IPS-15b (cell line): ENCODE data around the gene SEC22C.

Experiments
- H3K27me3 ChIP-seq: one replicate; pipeline ENCODE4 v1.6.1; 2013; ENCODE audit warnings: low read length; ENCODE audit not compliant: control insufficient read depth, insufficient read depth
- H3K36me3 ChIP-seq: one replicate; pipeline ENCODE4 v1.6.1; 2013; ENCODE audit warnings: low read length; ENCODE audit not compliant: control insufficient read depth, insufficient read depth
- H3K4me1 ChIP-seq: one replicate; pipeline ENCODE4 v1.6.1; 2013; ENCODE audit warnings: mild to moderate bottlenecking, low read length; ENCODE audit not compliant: control insufficient read depth, insufficient read depth
- H3K4me3 ChIP-seq: one replicate; pipeline ENCODE4 v1.5.1; 2013; ENCODE audit warnings: low read depth, low read length
- H3K9ac ChIP-seq: one replicate; pipeline ENCODE4 v1.6.1; 2013; ENCODE audit warnings: low read depth, mild to moderate bottlenecking, low read length
- H3K9me3 ChIP-seq: one replicate; pipeline ENCODE4 v1.6.1; 2013; ENCODE audit warnings: mild to moderate bottlenecking, low read length; ENCODE audit not compliant: control insufficient read depth, insufficient read depth

The SEC22C gene

DNA sequence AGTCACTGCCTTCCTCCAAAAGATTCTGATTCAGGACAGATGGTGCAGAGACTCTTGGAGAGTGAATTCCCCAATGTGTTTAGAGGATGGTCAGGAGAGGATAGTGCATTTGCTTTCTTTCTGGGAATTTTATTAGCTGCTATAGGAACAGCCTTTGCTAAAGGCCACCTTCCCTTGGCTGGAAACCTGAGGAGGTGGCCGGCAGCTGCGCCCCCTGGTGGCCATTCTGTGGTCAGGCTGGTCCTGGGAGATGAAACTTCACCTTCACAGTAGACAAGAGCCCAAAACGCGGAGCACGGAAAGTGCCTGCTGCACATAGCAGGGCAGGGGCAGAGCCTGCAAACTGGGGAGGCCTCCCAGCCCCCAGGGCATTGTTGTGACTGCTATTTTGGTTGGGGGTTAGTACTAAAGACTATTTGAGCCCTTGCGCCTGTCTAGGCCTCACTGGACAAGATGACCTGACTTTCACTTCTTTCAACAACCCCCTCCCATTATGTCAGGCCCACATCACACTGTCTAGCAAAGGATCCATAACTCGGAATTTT is 34.3 kb downstream of the SEC22C start:
- H3K4me1 ChIP-seq, result no peaks in the 10 kb centered on the region
- H3K36me3 ChIP-seq, result peaks cover 3% of the 10 kb centered on the region
- H3K9ac ChIP-seq, result no peak overlapping the region
- no peaks in the 10 kb centered on the region for H3K9me3 ChIP-seq
- H3K27me3 ChIP-seq, result no peaks in the 10 kb centered on the region
- H3K4me3 ChIP-seq, result no peak overlapping the region

DNA sequence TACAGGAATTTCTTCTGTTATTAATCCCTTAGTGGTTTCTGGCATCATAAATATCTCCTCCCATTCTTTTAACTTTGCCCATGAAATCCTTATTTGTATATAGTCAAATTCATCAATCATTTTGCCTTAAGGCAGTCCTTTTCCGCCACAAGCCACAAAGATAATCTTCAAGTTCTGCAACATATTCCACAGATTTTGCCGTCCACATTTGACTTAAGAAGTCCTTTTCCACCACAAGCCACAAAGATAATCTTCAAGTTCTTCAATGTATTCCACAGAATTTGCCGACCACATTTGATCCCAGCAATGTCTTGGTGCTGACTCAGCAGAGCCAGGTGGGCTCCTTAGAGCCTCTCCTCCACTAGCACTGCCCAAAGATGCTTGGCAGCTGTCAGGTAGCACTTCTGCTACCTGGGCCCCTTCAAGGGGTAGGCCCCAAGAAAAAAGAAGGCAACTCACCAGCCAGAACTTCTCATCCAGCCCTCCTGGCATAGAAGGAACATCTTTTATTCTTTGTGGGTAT is 35.0 kb downstream of the SEC22C start:
- Histone ChIP-seq H3K4me1 (no peaks in the 10 kb centered on the region), H3K9me3 (no peaks in the 10 kb centered on the region), H3K4me3 (no peak overlapping the region), H3K9ac (no peak overlapping the region), H3K36me3 (peaks cover 3% of the 10 kb centered on the region), H3K27me3 (no peaks in the 10 kb centered on the region)

DNA sequence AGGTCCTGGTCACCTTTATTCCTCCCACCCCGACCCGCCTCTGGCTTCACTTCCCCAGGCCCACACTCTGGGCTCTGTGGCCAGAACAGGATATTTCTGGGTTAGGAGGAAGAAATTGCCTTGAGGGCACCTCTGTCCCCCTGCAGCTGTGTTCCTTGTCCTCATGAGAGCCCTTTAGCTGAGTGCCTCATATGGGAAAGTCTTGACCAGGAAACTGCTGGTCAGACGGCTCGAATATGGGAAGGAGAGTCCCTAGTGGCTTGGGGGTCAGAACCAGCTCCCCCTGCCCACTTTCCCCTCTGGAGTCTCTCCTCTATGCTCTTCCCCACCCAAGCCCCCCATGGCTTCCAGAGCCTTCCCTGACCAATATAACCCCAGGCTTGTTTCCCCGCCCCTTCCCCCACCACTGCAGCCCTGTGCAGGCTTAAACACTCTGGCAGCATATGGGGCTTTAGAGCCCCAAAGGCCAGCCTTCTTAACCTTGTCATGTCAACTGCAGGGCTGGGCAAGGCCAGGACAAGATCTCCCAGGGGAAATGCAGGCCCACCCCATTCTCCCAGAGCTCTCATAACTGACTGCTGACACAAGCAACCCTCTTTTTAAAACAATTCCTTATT is 36.4 kb downstream of the SEC22C start:
- no peaks in the 10 kb centered on the region for H3K27me3 ChIP-seq
- no peaks in the 10 kb centered on the region for H3K9me3 ChIP-seq
- H3K4me1 ChIP-seq, result no peaks in the 10 kb centered on the region
- no peak overlapping the region for H3K9ac ChIP-seq
- peaks cover 3% of the 10 kb centered on the region for H3K36me3 ChIP-seq
- no peak overlapping the region for H3K4me3 ChIP-seq

DNA sequence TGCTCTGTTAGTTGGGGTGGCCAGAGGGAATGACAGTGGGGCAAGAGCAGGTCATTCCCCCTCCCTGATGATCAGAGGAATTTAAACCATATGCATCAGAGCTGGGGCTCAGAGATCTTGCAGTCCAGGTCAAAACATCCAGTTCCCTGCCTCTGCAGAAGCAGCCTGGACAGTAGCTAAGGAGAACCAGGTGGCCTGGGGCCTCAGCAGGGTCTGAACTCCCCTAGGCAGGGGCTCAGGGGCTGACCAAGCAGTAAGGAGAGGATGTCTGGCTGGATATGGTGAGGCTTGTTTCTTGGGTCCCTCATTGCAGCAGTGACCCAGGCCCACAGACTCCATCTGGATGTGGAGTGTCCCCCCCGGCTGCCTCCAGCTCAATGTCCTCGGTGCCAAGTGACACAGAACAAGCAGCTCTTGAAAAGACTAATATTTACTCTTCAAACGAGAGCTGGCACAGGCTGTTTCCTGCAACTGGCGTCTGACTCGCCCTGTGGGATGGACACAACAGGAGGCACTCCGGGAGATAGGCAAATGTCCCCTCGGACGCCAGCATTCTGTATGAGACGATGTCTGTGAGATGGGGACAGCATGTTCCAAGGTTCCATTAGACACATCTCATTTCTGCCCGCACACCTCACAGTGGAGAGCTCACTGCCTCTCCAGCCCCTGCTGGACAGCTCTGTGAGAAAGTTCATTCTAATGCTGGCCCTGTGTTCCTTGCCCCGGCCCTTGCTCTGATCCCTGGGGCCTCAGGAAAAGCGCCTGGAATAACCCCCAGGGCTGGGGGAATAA is 37.1 kb downstream of the SEC22C start:
- Histone ChIP-seq H3K36me3 (peaks cover 3% of the 10 kb centered on the region), H3K4me3 (no peak overlapping the region), H3K9ac (no peak overlapping the region), H3K27me3 (no peaks in the 10 kb centered on the region), H3K4me1 (peaks cover under 1% of the 10 kb centered on the region), H3K9me3 (no peaks in the 10 kb centered on the region)

DNA sequence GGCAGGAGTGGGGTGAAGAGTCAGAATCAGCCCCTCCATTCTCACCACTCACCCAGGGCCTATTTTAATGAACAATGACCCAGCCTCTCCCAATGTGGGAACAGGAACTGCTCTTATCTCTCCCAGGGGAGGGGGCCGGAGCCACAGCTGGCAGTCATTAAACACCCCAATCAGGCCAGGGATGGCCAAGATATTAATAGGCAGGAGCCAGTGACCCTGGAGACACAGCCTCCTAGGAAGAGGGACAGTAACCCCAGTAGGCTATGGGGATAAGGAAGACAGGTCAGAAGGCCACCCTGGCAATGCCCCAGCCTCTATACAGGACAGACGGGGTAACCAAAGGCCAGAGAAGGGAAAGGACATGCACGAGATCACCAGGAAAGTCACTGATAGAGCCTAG is 40.7 kb downstream of the SEC22C start:
- no peaks in the 10 kb centered on the region for H3K9me3 ChIP-seq
- H3K4me3 ChIP-seq, result no peak overlapping the region
- no peaks in the 10 kb centered on the region for H3K27me3 ChIP-seq
- H3K4me1 ChIP-seq, result peaks cover 2% of the 10 kb centered on the region
- no peaks in the 10 kb centered on the region for H3K36me3 ChIP-seq
- no peak overlapping the region for H3K9ac ChIP-seq

DNA sequence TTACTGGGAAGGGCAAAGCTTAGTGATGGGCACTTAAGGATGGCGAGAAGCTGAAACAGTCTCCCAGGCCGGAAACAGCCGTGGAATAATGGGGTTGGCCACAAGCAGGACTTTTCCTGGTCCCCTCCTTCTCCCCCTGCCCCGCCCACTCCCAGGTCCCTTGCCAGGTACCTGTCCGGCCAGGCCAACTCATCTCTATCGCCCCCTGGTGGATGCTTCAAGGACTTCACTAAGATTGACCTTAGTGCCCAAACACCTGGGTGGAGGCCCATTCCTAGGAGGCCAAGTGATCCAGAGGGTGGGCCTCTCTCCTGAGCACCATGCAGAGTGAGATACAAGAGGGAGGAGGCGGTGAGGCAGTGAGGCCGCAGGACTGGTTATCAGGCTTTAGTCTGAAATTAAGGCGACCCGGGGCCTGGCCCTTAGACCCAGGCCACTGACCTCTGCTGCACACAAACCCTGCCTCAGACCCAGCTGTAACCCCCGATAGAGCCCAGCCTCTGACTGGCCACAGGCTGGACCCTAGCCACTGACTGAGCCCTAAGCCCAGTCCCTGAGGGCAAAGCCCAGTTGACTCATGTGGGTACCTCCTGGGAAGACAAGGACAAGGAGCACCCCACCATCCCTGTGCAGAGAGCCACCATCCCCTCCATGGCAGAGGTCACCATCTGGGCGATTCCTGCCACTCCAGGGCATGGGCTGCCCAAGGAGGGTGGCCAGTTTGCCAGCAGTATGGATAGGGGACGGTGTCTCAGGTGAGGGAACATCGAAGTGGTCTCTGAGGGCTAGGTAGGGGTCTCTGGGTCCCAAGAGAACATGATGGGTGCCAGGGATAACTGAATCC is 41.7 kb downstream of the SEC22C start:
- peaks cover 5% of the 10 kb centered on the region for H3K4me1 ChIP-seq
- no peaks in the 10 kb centered on the region for H3K36me3 ChIP-seq
- H3K27me3 ChIP-seq, result no peaks in the 10 kb centered on the region
- no peak overlapping the region for H3K9ac ChIP-seq
- H3K9me3 ChIP-seq, result no peaks in the 10 kb centered on the region
- H3K4me3 ChIP-seq, result no peak overlapping the region

DNA sequence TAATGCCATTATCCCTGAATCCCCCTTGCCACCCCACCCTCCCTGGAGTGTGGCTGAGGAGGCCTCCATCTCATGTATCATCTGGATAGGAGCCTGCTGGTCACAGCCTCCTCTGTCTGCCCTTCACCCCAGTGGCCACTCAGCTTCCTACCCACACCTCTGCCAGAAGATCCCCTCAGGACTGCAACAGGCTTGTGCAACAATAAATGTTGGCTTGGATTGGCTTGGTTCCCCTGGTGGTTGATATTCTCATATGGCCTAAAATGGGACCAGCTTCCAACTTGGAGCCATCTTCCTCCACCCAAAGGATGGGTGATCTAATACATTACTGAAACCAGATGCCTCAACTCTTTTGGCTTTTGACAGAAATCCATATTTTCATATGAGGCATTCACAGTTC is 44.4 kb downstream of the SEC22C start:
- H3K9me3 ChIP-seq, result no peaks in the 10 kb centered on the region
- no peaks in the 10 kb centered on the region for H3K27me3 ChIP-seq
- peaks cover 5% of the 10 kb centered on the region for H3K4me1 ChIP-seq
- H3K9ac ChIP-seq, result no peak overlapping the region
- no peak overlapping the region for H3K4me3 ChIP-seq
- H3K36me3 ChIP-seq, result no peaks in the 10 kb centered on the region

DNA sequence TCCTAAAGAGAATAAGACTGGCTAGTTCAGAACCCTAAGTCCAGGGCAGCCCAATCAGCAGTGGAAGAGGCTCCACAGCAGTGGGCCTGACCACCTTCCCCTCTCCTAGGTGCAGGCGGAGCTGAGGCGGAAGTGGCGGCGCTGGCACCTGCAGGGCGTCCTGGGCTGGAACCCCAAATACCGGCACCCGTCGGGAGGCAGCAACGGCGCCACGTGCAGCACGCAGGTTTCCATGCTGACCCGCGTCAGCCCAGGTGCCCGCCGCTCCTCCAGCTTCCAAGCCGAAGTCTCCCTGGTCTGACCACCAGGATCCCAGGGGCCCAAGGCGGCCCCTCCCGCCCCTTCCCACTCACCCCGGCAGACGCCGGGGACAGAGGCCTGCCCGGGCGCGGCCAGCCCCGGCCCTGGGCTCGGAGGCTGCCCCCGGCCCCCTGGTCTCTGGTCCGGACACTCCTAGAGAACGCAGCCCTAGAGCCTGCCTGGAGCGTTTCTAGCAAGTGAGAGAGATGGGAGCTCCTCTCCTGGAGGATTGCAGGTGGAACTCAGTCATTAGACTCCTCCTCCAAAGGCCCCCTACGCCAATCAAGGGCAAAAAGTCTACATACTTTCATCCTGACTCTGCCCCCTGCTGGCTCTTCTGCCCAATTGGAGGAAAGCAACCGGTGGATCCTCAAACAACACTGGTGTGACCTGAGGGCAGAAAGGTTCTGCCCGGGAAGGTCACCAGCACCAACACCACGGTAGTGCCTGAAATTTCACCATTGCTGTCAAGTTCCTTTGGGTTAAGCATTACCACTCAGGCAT is 45.6 kb downstream of the SEC22C start:
- Histone ChIP-seq H3K9me3 (no peaks in the 10 kb centered on the region), H3K36me3 (no peaks in the 10 kb centered on the region), H3K4me3 (no peak overlapping the region), H3K9ac (no peak overlapping the region), H3K4me1 (peaks cover 5% of the 10 kb centered on the region), H3K27me3 (no peaks in the 10 kb centered on the region)

DNA sequence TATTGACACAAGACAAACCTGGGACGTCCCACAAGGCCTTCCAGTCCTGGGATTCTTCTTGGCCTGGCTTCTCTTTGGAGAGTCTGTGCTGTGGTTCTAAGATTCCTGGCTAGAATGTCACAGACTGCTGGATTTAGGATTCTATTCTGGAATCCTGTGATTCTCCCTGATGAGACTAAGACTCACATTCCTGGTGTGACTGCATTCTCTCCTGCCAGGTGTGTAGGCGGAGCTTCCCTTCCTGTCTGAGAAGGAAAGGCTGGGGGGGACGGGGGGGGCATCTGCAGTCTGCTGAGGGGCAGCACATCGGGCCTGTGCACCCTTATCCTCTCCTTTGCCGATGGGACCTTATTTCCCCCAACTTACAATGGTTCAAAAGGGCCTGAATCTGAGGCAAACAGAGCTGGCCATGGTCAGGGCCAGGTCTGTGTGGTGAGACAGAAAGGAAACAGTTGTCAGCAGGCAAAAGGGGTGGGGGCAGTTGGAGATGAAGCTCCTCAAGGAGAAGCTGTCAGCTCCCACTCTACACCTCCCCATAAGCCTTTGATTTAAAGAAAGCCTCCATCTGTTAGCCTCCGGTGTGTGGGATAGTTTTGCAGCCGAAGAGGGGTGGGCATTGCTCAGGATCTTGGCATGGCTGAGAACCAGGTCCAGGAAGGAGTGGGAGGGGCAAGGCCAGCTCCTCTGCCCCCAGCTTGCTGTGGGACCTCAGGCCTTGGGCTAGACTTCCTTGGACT is 48.4 kb downstream of the SEC22C start:
- no peaks in the 10 kb centered on the region for H3K36me3 ChIP-seq
- no peaks in the 10 kb centered on the region for H3K9me3 ChIP-seq
- H3K27me3 ChIP-seq, result no peaks in the 10 kb centered on the region
- H3K9ac ChIP-seq, result no peak overlapping the region
- H3K4me3 ChIP-seq, result no peak overlapping the region
- H3K4me1 ChIP-seq, result peaks cover 3% of the 10 kb centered on the region

DNA sequence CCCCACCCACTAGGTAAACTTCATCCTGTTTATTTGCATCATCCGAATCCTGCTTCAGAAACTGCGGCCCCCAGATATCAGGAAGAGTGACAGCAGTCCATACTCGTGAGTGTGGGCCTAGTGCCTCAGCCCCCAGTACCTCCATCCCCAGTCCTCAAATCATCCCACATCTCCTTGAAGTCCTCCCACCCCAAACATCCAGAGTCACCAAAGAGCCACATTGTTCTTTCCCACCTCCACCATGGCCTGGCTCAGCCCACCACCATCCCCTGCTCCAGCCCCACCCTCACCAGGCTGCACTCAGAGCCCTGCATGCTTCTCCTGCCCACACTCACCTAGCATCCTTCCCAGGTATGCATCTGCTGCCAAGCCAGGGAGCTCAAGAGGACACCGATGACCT is 49.5 kb downstream of the SEC22C start:
- H3K36me3 ChIP-seq, result no peaks in the 10 kb centered on the region
- H3K4me1 ChIP-seq, result peaks cover 3% of the 10 kb centered on the region
- H3K9ac ChIP-seq, result no peak overlapping the region
- no peaks in the 10 kb centered on the region for H3K27me3 ChIP-seq
- H3K9me3 ChIP-seq, result no peaks in the 10 kb centered on the region
- no peak overlapping the region for H3K4me3 ChIP-seq
